Liver (tissue), 9 donors: ENCODE measurements around the gene WDR74. TPM values are rescaled to one million over a fixed set of nuclear protein-coding genes. Genes with fewer than 3 reads are reported as not detected.

Experiments
- DNase-seq: peaks from one replicate; pipeline ENCODE4 v3.0.0-alpha.2; 2017; ENCODE audit warnings: low spot score
- H3K27ac ChIP-seq, 2 donors: one replicate each; pipeline ENCODE4 v1.7.0; 2013; ENCODE audit warnings: inconsistent platforms in 2 of 2, low read length in 2 of 2, control low read depth in 1 of 2, low read depth in 1 of 2, mild to moderate bottlenecking in 1 of 2
- H3K27me3 ChIP-seq, 4 donors: one replicate each; pipeline versions ENCODE4 v1.6.1 to v1.7.0; 2013; ENCODE audit warnings: low read length in 3 of 4, inconsistent platforms in 1 of 4, mild to moderate bottlenecking in 1 of 4, moderate library complexity in 1 of 4; ENCODE audit not compliant: control insufficient read depth in 4 of 4, insufficient read depth in 4 of 4
- H3K36me3 ChIP-seq, 4 donors: one replicate each; pipeline versions ENCODE4 v1.6.1 to v1.7.0; 2013; ENCODE audit warnings: low read length in 3 of 4, mild to moderate bottlenecking in 3 of 4, low read depth in 1 of 4, moderate library complexity in 1 of 4; ENCODE audit not compliant: control insufficient read depth in 4 of 4, insufficient read depth in 3 of 4
- H3K4me1 ChIP-seq, 4 donors: one replicate each; pipeline versions ENCODE4 v1.6.1 to v1.7.0; 2013; ENCODE audit warnings: low read length in 3 of 4, mild to moderate bottlenecking in 3 of 4, moderate library complexity in 1 of 4; ENCODE audit not compliant: control insufficient read depth in 4 of 4, insufficient read depth in 4 of 4
- H3K4me3 ChIP-seq, 3 donors: one replicate each; pipeline versions ENCODE4 v1.6.1 to v1.7.0; 2013; ENCODE audit warnings: low read length in 3 of 3, control low read depth in 1 of 3, low read depth in 1 of 3, mild to moderate bottlenecking in 1 of 3
- H3K9ac ChIP-seq, 2 donors: one replicate each; pipeline ENCODE4 v1.7.0; 2013; ENCODE audit warnings: low read length in 2 of 2, mild to moderate bottlenecking in 2 of 2, moderate library complexity in 2 of 2, control low read depth in 1 of 2, low read depth in 1 of 2
- H3K9me3 ChIP-seq, 4 donors: one replicate each; pipeline versions ENCODE4 v1.6.1 to v1.7.0; 2013; ENCODE audit warnings: low read length in 3 of 4; ENCODE audit not compliant: control insufficient read depth in 4 of 4
- EGR1 ChIP-seq, 2 donors: IDR thresholded peaks; 2 replicates each; pipeline ENCODE4 v1.6.1; 2016 to 2018; ENCODE audit warnings: antibody characterized with exemption in 2 of 2, low read depth in 2 of 2
- FOXA1 ChIP-seq: IDR thresholded peaks from 2 replicates; pipeline ENCODE4 v1.6.1; 2016; ENCODE audit warnings: antibody characterized with exemption
- FOXA2 ChIP-seq: IDR thresholded peaks from 2 replicates; pipeline ENCODE4 v1.6.1; 2016; ENCODE audit warnings: antibody characterized with exemption
- GABPA ChIP-seq, 2 donors: IDR thresholded peaks in 1 of 2; conservative IDR thresholded peaks in 1 of 2; 2 replicates each; pipeline ENCODE4 v1.6.1; 2016; ENCODE audit warnings: antibody characterized with exemption in 2 of 2, mild to moderate bottlenecking in 1 of 2, moderate library complexity in 1 of 2
- HNF4G ChIP-seq: IDR thresholded peaks from 2 replicates; pipeline ENCODE4 v1.6.1; 2016; ENCODE audit warnings: antibody characterized with exemption
- JUND ChIP-seq, 2 donors: IDR thresholded peaks; 2 replicates each; pipeline ENCODE4 v1.6.1; 2016; ENCODE audit warnings: antibody characterized with exemption in 2 of 2
- NR2F2 ChIP-seq: IDR thresholded peaks from 2 replicates; pipeline ENCODE4 v1.6.1; 2016; ENCODE audit warnings: antibody characterized with exemption
- RAD21 ChIP-seq, 2 donors: IDR thresholded peaks; 2 replicates each; pipeline ENCODE4 v1.6.1; 2016; ENCODE audit warnings: antibody characterized with exemption in 2 of 2, mild to moderate bottlenecking in 2 of 2
- SP1 ChIP-seq: IDR thresholded peaks from 2 replicates; pipeline ENCODE4 v1.6.1; 2018; ENCODE audit warnings: antibody characterized with exemption, mild to moderate bottlenecking
- TAF1 ChIP-seq: conservative IDR thresholded peaks from 2 replicates; pipeline ENCODE4 v1.6.1; 2016; ENCODE audit warnings: antibody characterized with exemption, mild to moderate bottlenecking
- YY1 ChIP-seq: IDR thresholded peaks from 2 replicates; pipeline ENCODE4 v1.6.1; 2016; ENCODE audit warnings: antibody characterized with exemption, mild to moderate bottlenecking
- WGBS: extraction: QIAGEN DNeasy Blood & Tissue Kit; methylation state at CpG from one replicate; pipeline ENCODE4 v1.1.7; 2013; 5-methylcytosine and 5-hydroxymethylcytosine counted together
- polyA plus RNA-seq, 2 donors: library from polyadenylated mRNA; stranded (reverse) in 1 of 2; unstranded in 1 of 2; fragments of 200-250 nt in 1 of 2; fragments of >200 nt in 1 of 2; fragmentation: Nextera tagmentation in 1 of 2; extraction: Ambion mirVana in 1 of 2; gene quantifications; one replicate each; pipeline versions ENCODE4 v1.2.1 to v1.2.3, GENCODE V29; 2013 to 2015
- total RNA-seq, 2 donors: library from RNA; depleted of rRNA; stranded (reverse); fragments of >200 nt; gene quantifications; one replicate each; pipeline ENCODE4 v1.2.3, GENCODE V29; 2014
- TF ChIP-seq, protein P1 (sequence below): IDR thresholded peaks from 2 replicates; pipeline ENCODE4 v1.6.1; 2016; ENCODE audit warnings: antibody characterized with exemption
- TF ChIP-seq, protein P2 (sequence below): IDR thresholded peaks from 2 replicates; pipeline ENCODE4 v1.6.1; 2016; ENCODE audit warnings: antibody characterized with exemption, mild to moderate bottlenecking
- TF ChIP-seq, protein P3 (sequence below): IDR thresholded peaks from 2 replicates; pipeline ENCODE4 v1.6.1; 2016; ENCODE audit warnings: antibody characterized with exemption
- TF ChIP-seq, protein P4 (sequence below): fragments of 150-350 bp; IDR thresholded peaks from 2 replicates; pipeline ENCODE4 v1.5.1; 2017; ENCODE audit warnings: improper control_type of control experiment, low read depth, low read length; ENCODE audit not compliant: missing input control
- TF ChIP-seq, protein P5 (sequence below): IDR thresholded peaks from 2 replicates; pipeline ENCODE4 v1.6.1; 2016; ENCODE audit warnings: antibody characterized with exemption
- donor health status: healthy.
- donor health status: healthy.
- donor health status: healthy.
- donor health status: healthy.
- donor health status: healthy.

WDR74 gene
- total and polyA plus RNA-seq, 4 donors, result 17.1 to 22.5 (median 20.5) TPM

DNA sequence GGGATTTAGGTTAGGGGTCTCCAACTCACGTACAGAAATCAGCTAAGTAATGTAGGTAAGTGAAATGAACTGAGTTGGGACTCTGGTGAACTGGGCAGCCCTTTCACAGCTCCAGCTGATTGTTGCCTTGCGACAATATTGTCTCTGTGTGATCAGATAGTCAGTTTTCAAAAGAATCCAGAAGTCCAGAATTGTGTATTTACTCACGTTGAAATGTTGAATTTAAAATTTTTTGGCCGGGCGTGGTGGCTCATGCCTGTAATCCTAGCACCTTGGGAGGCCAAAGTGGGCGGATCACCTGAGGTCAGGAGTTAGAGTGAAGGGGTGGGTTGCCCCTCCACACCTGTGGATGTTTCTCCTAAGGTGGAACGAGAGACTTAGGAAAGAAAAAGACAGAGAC is 18.8 kb upstream of the WDR74 start:
- peaks cover 1 to 9% (median 8%) of the 10 kb centered on the region in 4 donors for H3K36me3 ChIP-seq
- H3K9me3 ChIP-seq, result no peaks in the 10 kb centered on the region
- no peak for TF ChIP-seq EGR1 (IDR thresholded peaks at IDR 0.05; ENCODE audit: low read depth in 2 of 2)
- no peak for TF ChIP-seq NR2F2
- TF ChIP-seq, protein P1, sequence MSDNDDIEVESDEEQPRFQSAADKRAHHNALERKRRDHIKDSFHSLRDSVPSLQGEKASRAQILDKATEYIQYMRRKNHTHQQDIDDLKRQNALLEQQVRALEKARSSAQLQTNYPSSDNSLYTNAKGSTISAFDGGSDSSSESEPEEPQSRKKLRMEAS, result no peak
- TF ChIP-seq GABPA (IDR thresholded peaks at IDR 0.05 in 1 of 2, conservative IDR thresholded peaks at IDR 0.05 in 1 of 2), result no peak
- no peak for TF ChIP-seq HNF4G
- TF ChIP-seq JUND (IDR thresholded peaks at IDR 0.05), result no peak
- no peak for TF ChIP-seq TAF1
- TF ChIP-seq, protein P2, sequence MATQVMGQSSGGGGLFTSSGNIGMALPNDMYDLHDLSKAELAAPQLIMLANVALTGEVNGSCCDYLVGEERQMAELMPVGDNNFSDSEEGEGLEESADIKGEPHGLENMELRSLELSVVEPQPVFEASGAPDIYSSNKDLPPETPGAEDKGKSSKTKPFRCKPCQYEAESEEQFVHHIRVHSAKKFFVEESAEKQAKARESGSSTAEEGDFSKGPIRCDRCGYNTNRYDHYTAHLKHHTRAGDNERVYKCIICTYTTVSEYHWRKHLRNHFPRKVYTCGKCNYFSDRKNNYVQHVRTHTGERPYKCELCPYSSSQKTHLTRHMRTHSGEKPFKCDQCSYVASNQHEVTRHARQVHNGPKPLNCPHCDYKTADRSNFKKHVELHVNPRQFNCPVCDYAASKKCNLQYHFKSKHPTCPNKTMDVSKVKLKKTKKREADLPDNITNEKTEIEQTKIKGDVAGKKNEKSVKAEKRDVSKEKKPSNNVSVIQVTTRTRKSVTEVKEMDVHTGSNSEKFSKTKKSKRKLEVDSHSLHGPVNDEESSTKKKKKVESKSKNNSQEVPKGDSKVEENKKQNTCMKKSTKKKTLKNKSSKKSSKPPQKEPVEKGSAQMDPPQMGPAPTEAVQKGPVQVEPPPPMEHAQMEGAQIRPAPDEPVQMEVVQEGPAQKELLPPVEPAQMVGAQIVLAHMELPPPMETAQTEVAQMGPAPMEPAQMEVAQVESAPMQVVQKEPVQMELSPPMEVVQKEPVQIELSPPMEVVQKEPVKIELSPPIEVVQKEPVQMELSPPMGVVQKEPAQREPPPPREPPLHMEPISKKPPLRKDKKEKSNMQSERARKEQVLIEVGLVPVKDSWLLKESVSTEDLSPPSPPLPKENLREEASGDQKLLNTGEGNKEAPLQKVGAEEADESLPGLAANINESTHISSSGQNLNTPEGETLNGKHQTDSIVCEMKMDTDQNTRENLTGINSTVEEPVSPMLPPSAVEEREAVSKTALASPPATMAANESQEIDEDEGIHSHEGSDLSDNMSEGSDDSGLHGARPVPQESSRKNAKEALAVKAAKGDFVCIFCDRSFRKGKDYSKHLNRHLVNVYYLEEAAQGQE, result no peak
- TF ChIP-seq FOXA1, result no peak
- TF ChIP-seq, protein P3, sequence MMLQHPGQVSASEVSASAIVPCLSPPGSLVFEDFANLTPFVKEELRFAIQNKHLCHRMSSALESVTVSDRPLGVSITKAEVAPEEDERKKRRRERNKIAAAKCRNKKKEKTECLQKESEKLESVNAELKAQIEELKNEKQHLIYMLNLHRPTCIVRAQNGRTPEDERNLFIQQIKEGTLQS, result no peak
- TF ChIP-seq, protein P4, sequence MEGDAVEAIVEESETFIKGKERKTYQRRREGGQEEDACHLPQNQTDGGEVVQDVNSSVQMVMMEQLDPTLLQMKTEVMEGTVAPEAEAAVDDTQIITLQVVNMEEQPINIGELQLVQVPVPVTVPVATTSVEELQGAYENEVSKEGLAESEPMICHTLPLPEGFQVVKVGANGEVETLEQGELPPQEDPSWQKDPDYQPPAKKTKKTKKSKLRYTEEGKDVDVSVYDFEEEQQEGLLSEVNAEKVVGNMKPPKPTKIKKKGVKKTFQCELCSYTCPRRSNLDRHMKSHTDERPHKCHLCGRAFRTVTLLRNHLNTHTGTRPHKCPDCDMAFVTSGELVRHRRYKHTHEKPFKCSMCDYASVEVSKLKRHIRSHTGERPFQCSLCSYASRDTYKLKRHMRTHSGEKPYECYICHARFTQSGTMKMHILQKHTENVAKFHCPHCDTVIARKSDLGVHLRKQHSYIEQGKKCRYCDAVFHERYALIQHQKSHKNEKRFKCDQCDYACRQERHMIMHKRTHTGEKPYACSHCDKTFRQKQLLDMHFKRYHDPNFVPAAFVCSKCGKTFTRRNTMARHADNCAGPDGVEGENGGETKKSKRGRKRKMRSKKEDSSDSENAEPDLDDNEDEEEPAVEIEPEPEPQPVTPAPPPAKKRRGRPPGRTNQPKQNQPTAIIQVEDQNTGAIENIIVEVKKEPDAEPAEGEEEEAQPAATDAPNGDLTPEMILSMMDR, result no peak
- TF ChIP-seq SP1, result no peak
- WGBS, result 86% methylated on average over 7 of the region's 7 CpGs
- H3K27me3 ChIP-seq, result no peaks in the 10 kb centered on the region
- no peak overlapping the region for H3K27ac ChIP-seq
- H3K4me3 ChIP-seq, result no peak overlapping the region
- peaks cover 5 to 30% (median 17%) of the 10 kb centered on the region in 4 donors for H3K4me1 ChIP-seq
- H3K9ac ChIP-seq, result no peak overlapping the region
- DNase-seq, result no peak

DNA sequence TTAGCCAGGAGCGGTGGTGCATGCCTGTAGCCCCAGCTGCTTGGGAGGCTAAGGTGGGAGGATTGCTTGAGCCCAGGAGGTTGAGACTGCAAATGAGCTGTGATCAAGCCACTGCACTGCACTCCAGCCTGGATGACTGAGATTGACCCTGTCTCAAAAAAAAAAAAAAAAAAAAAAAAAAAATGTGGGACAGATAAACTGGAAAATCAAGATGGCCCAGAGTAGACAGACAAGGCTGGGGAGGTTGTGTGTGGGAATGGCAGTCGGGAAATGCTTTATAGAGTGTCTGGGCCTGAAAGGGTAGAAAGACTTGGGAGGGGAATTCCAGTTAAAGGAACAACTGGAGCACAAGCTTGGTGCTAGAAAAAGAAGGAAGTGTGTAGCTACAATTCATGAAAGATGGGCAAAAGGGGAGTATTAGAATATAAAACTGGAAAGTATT is 18.2 kb upstream of the WDR74 start:
- DNase-seq, result no peak
- H3K36me3 ChIP-seq, result peaks cover 2 to 16% (median 14%) of the 10 kb centered on the region in 4 donors
- TF ChIP-seq TAF1 (no peak), EGR1 (IDR thresholded peaks at IDR 0.05; ENCODE audit: low read depth in 2 of 2) (no peak), GABPA (IDR thresholded peaks at IDR 0.05 in 1 of 2, conservative IDR thresholded peaks at IDR 0.05 in 1 of 2) (no peak), SP1 (no peak), HNF4G (no peak), JUND (IDR thresholded peaks at IDR 0.05) (no peak), NR2F2 (no peak), RAD21 (IDR thresholded peaks at IDR 0.05) (no peak), FOXA1 (no peak), FOXA2 (no peak), YY1 (no peak)
- TF ChIP-seq, protein P2, result no peak
- TF ChIP-seq, protein P1, result no peak
- TF ChIP-seq, protein P4, result no peak
- TF ChIP-seq, protein P3, result no peak
- TF ChIP-seq, protein P5, sequence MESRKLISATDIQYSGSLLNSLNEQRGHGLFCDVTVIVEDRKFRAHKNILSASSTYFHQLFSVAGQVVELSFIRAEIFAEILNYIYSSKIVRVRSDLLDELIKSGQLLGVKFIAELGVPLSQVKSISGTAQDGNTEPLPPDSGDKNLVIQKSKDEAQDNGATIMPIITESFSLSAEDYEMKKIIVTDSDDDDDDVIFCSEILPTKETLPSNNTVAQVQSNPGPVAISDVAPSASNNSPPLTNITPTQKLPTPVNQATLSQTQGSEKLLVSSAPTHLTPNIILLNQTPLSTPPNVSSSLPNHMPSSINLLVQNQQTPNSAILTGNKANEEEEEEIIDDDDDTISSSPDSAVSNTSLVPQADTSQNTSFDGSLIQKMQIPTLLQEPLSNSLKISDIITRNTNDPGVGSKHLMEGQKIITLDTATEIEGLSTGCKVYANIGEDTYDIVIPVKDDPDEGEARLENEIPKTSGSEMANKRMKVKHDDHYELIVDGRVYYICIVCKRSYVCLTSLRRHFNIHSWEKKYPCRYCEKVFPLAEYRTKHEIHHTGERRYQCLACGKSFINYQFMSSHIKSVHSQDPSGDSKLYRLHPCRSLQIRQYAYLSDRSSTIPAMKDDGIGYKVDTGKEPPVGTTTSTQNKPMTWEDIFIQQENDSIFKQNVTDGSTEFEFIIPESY, result no peak

More for the DNA sequence above, 18.2 kb upstream of the WDR74 start:
- no peak overlapping the region for H3K27ac ChIP-seq
- H3K4me1 ChIP-seq, result peaks cover 5 to 33% (median 17%) of the 10 kb centered on the region in 4 donors
- no peak overlapping the region for H3K9ac ChIP-seq
- no peaks in the 10 kb centered on the region for H3K27me3 ChIP-seq
- H3K9me3 ChIP-seq, result no peaks in the 10 kb centered on the region
- no peak overlapping the region for H3K4me3 ChIP-seq
- 76% methylated on average over 2 of the region's 2 CpGs for WGBS
